DND-41 (cell line): ENCODE data around the gene CLCNKB.

Source experiments
- CTCF ChIP-seq: IDR thresholded peaks from 2 replicates; pipeline ENCODE4 v1.5.1; 2012; ENCODE audit warnings: borderline replicate concordance, low read length, moderate library complexity, mild to moderate bottlenecking; ENCODE audit not compliant: poor library complexity, severe bottlenecking; ENCODE audit errors: extremely low read depth
- EZH2 ChIP-seq: IDR thresholded peaks from 3 replicates; pipeline ENCODE4 v1.6.1; 2012; ENCODE audit warnings: borderline replicate concordance, low read depth, mild to moderate bottlenecking, moderate library complexity, low read length, inconsistent platforms; ENCODE audit not compliant: severe bottlenecking

GRCh38 chr1:16081636-16082035 lies 38.1 kb downstream of the CLCNKB start:
- TF ChIP-seq CTCF: no peak
- no peak for TF ChIP-seq EZH2
